ENCODE measurements around the gene GLT6D1. TPM values are rescaled to one million over a fixed set of nuclear protein-coding genes. Genes with fewer than 3 reads are reported as not detected.

Gene GLT6D1
- total RNA-seq, 5 donors from 2014 or later (not counting 1 experiment from before 2014, with no cell fraction given): not detected

- Mint-ChIP-seq H3K36me3 (no peaks in the 10 kb centered on the region), H3K4me3 (no peak within 1 kb of the TSS), H3K4me1 (no peaks in the 10 kb centered on the region), H3K27me3 (peaks cover 0 to 2% of the 10 kb centered on the region in 2 donors), H3K27ac (no peak within 1 kb of the TSS), H3K9me3 (no peaks in the 10 kb centered on the region)
- no peak within 1 kb of the TSS for H3K27ac ChIP-seq (ENCODE audit: low read length)
- ChIA-PET POLR2A (no interaction called here), CTCF (no interaction called here)
- DNase-seq: no peak
- no peak for ATAC-seq (replicated peaks in 1 of 4)
- H3K4me1 ChIP-seq (ENCODE audit: control insufficient read depth in 1 of 2, extremely low read depth in 1 of 2, insufficient read depth in 2 of 2, low read length in 2 of 2): no peaks in the 10 kb centered on the region
- 79% methylated on average over 13 of the region's 25 CpGs for WGBS (ENCODE audit: insufficient coverage)
- H3K27me3 ChIP-seq (replicated peaks in 1 of 2; ENCODE audit: control insufficient read depth in 2 of 2, extremely low read depth in 1 of 2, insufficient read depth in 2 of 2, low read length in 1 of 2): peaks cover 0 to 21% of the 10 kb centered on the region in 2 experiments
- no peaks in the 10 kb centered on the region for H3K36me3 ChIP-seq (ENCODE audit: control insufficient read depth in 2 of 2, extremely low read depth in 1 of 2, insufficient read depth in 1 of 2, low read length in 1 of 2)
- H3K9me3 ChIP-seq: no peaks in the 10 kb centered on the region
- no peak within 1 kb of the TSS for H3K4me3 ChIP-seq (ENCODE audit: control insufficient read depth in 1 of 2, extremely low read depth in 1 of 2, low read length in 1 of 2)
Observed at GRCh38 chr9:135662758-135663450, 23.6 kb upstream of the GLT6D1 start, which contains the start of gene LCN9. LCN9 (plus strand) TSS chr9:135663309; CDS start chr9:135663322, 13 bp downstream.

GRCh38 chr9:135661816-135662560, 22.6 kb upstream of the GLT6D1 start:
- DNase-seq (no peak), ATAC-seq (replicated peaks in 1 of 4) (no peak)
- no peaks in the 10 kb centered on the region for H3K36me3 Mint-ChIP-seq
- POLR2A ChIA-PET: no interaction called here
- Histone ChIP-seq H3K36me3 (ENCODE audit: control insufficient read depth in 2 of 2, extremely low read depth in 1 of 2, insufficient read depth in 1 of 2, low read length in 1 of 2) (no peaks in the 10 kb centered on the region), H3K27me3 (replicated peaks in 1 of 2; ENCODE audit: control insufficient read depth in 2 of 2, extremely low read depth in 1 of 2, insufficient read depth in 2 of 2, low read length in 1 of 2) (peaks cover 0 to 18% of the 10 kb centered on the region in 2 experiments), H3K27ac (ENCODE audit: low read length) (no peak overlapping the region), H3K4me3 (ENCODE audit: control insufficient read depth in 1 of 2, extremely low read depth in 1 of 2, low read length in 1 of 2) (no peak overlapping the region), H3K4me1 (ENCODE audit: control insufficient read depth in 1 of 2, extremely low read depth in 1 of 2, insufficient read depth in 2 of 2, low read length in 2 of 2) (no peaks in the 10 kb centered on the region), H3K9me3 (no peaks in the 10 kb centered on the region)
- H3K4me3 Mint-ChIP-seq: no peak overlapping the region
- no peak overlapping the region for H3K27ac Mint-ChIP-seq
- no peaks in the 10 kb centered on the region for H3K4me1 Mint-ChIP-seq
- peaks cover 0 to 2% of the 10 kb centered on the region in 2 donors for H3K27me3 Mint-ChIP-seq
- CTCF ChIA-PET: no interaction called here
- WGBS (ENCODE audit: insufficient coverage): 93% methylated on average over 7 of the region's 19 CpGs
- H3K9me3 Mint-ChIP-seq: no peaks in the 10 kb centered on the region

GRCh38 chr9:135660407-135660806, 21.1 kb upstream of the GLT6D1 start:
- H3K27me3 ChIP-seq (replicated peaks in 1 of 2; ENCODE audit: control insufficient read depth in 2 of 2, extremely low read depth in 1 of 2, insufficient read depth in 2 of 2, low read length in 1 of 2): peaks cover 0 to 24% of the 10 kb centered on the region in 2 experiments
- ChIA-PET POLR2A (no interaction called here), CTCF (no interaction called here)
- no peaks in the 10 kb centered on the region for H3K36me3 ChIP-seq (ENCODE audit: control insufficient read depth in 2 of 2, extremely low read depth in 1 of 2, insufficient read depth in 1 of 2, low read length in 1 of 2)
- DNase-seq (no peak), ATAC-seq (replicated peaks in 1 of 4) (no peak)
- no peaks in the 10 kb centered on the region for H3K4me1 Mint-ChIP-seq
- H3K36me3 Mint-ChIP-seq: no peaks in the 10 kb centered on the region
- H3K27ac Mint-ChIP-seq: no peak overlapping the region
- H3K9me3 ChIP-seq: no peaks in the 10 kb centered on the region
- no peak overlapping the region for H3K4me3 Mint-ChIP-seq
- no peak overlapping the region for H3K27ac ChIP-seq (ENCODE audit: low read length)
- no peaks in the 10 kb centered on the region for H3K9me3 Mint-ChIP-seq
- no peaks in the 10 kb centered on the region for H3K4me1 ChIP-seq (ENCODE audit: control insufficient read depth in 1 of 2, extremely low read depth in 1 of 2, insufficient read depth in 2 of 2, low read length in 2 of 2)
- H3K27me3 Mint-ChIP-seq: peaks cover 6 to 8% of the 10 kb centered on the region in 2 donors
- 90% methylated on average over 17 of the region's 22 CpGs for WGBS (ENCODE audit: insufficient coverage)
- no peak overlapping the region for H3K4me3 ChIP-seq (ENCODE audit: control insufficient read depth in 1 of 2, extremely low read depth in 1 of 2, low read length in 1 of 2)

- no peak overlapping the region for H3K4me3 Mint-ChIP-seq
- H3K27me3 Mint-ChIP-seq: peaks cover 12 to 17% of the 10 kb centered on the region in 2 donors
Observed at GRCh38 chr9:135659252-135659651, 19.9 kb upstream of the GLT6D1 start.

GRCh38 chr9:135657416-135657815, 18.1 kb upstream of the GLT6D1 start:
- no peaks in the 10 kb centered on the region for H3K4me1 ChIP-seq (ENCODE audit: control insufficient read depth in 1 of 2, extremely low read depth in 1 of 2, insufficient read depth in 2 of 2, low read length in 2 of 2)
- H3K27me3 ChIP-seq (replicated peaks in 1 of 2; ENCODE audit: control insufficient read depth in 2 of 2, extremely low read depth in 1 of 2, insufficient read depth in 2 of 2, low read length in 1 of 2): peaks cover 0 to 15% of the 10 kb centered on the region in 2 experiments
- no peak for DNase-seq
- no peaks in the 10 kb centered on the region for H3K36me3 ChIP-seq (ENCODE audit: control insufficient read depth in 2 of 2, extremely low read depth in 1 of 2, insufficient read depth in 1 of 2, low read length in 1 of 2)
- Mint-ChIP-seq H3K27me3 (peaks cover 12 to 19% of the 10 kb centered on the region in 2 donors), H3K4me1 (no peaks in the 10 kb centered on the region), H3K36me3 (no peaks in the 10 kb centered on the region), H3K4me3 (no peak overlapping the region), H3K9me3 (no peaks in the 10 kb centered on the region), H3K27ac (no peak overlapping the region)
- H3K27ac ChIP-seq (ENCODE audit: low read length): no peak overlapping the region
- no peaks in the 10 kb centered on the region for H3K9me3 ChIP-seq
- no peak for ATAC-seq (replicated peaks in 1 of 4)
- CTCF ChIA-PET: no interaction called here
- no peak overlapping the region for H3K4me3 ChIP-seq (ENCODE audit: control insufficient read depth in 1 of 2, extremely low read depth in 1 of 2, low read length in 1 of 2)
- POLR2A ChIA-PET: no interaction called here
- WGBS (ENCODE audit: insufficient coverage): 79% methylated on average over 9 of the region's 15 CpGs

More at GRCh38 chr9:135659252-135659651, 19.9 kb upstream of the GLT6D1 start:
- Mint-ChIP-seq H3K27ac (no peak overlapping the region), H3K36me3 (no peaks in the 10 kb centered on the region), H3K4me1 (no peaks in the 10 kb centered on the region), H3K9me3 (no peaks in the 10 kb centered on the region)
- WGBS (ENCODE audit: insufficient coverage): 81% methylated on average over 11 of the region's 13 CpGs
- Histone ChIP-seq H3K27me3 (replicated peaks in 1 of 2; ENCODE audit: control insufficient read depth in 2 of 2, extremely low read depth in 1 of 2, insufficient read depth in 2 of 2, low read length in 1 of 2) (peaks cover 0 to 21% of the 10 kb centered on the region in 2 experiments), H3K36me3 (ENCODE audit: control insufficient read depth in 2 of 2, extremely low read depth in 1 of 2, insufficient read depth in 1 of 2, low read length in 1 of 2) (no peaks in the 10 kb centered on the region), H3K4me1 (ENCODE audit: control insufficient read depth in 1 of 2, extremely low read depth in 1 of 2, insufficient read depth in 2 of 2, low read length in 2 of 2) (no peaks in the 10 kb centered on the region), H3K9me3 (no peaks in the 10 kb centered on the region), H3K4me3 (ENCODE audit: control insufficient read depth in 1 of 2, extremely low read depth in 1 of 2, low read length in 1 of 2) (no peak overlapping the region), H3K27ac (ENCODE audit: low read length) (no peak overlapping the region)
- DNase-seq (no peak), ATAC-seq (replicated peaks in 1 of 4) (no peak)
- ChIA-PET CTCF (no interaction called here), POLR2A (no interaction called here)

- POLR2A ChIA-PET: no interaction called here
- ATAC-seq (replicated peaks in 1 of 4): no peak
- peaks cover 0 to 2% (median 0%) of the 10 kb centered on the region in 3 donors for H3K9me3 Mint-ChIP-seq
- no peak overlapping the region for H3K4me3 Mint-ChIP-seq
- 73% methylated on average over 8 of the region's 8 CpGs for WGBS (ENCODE audit: insufficient coverage)
- Histone ChIP-seq H3K4me1 (ENCODE audit: control insufficient read depth in 1 of 2, extremely low read depth in 1 of 2, insufficient read depth in 2 of 2, low read length in 2 of 2) (no peaks in the 10 kb centered on the region), H3K9me3 (no peaks in the 10 kb centered on the region), H3K27ac (ENCODE audit: low read length) (no peak overlapping the region), H3K36me3 (ENCODE audit: control insufficient read depth in 2 of 2, extremely low read depth in 1 of 2, insufficient read depth in 1 of 2, low read length in 1 of 2) (no peaks in the 10 kb centered on the region), H3K27me3 (replicated peaks in 1 of 2; ENCODE audit: control insufficient read depth in 2 of 2, extremely low read depth in 1 of 2, insufficient read depth in 2 of 2, low read length in 1 of 2) (peaks cover 0 to 13% of the 10 kb centered on the region in 2 experiments), H3K4me3 (ENCODE audit: control insufficient read depth in 1 of 2, extremely low read depth in 1 of 2, low read length in 1 of 2) (no peak overlapping the region)
- CTCF ChIA-PET: no interaction called here
- no peak overlapping the region for H3K27ac Mint-ChIP-seq
- H3K4me1 Mint-ChIP-seq: no peaks in the 10 kb centered on the region
- DNase-seq: no peak
- H3K36me3 Mint-ChIP-seq: no peaks in the 10 kb centered on the region
- peaks cover 12 to 19% of the 10 kb centered on the region in 2 donors for H3K27me3 Mint-ChIP-seq
Observed at GRCh38 chr9:135655317-135655716, 16.0 kb upstream of the GLT6D1 start.
